T-helper 17 cell (primary cell): ENCODE data around the gene EXOC4. TPM values are rescaled to one million over a fixed set of nuclear protein-coding genes. Genes with fewer than 3 reads are reported as not detected.

ENCODE experiments used
- ATAC-seq: fragments of 150-1000 bp; cut with Tn5 transposase; 2 replicates; pipeline ENCODE4 v1.10.0; 2021; ENCODE audit warnings: mild to moderate bottlenecking, moderate library complexity
- DNase-seq, 3 donors: peaks; one replicate each; pipeline versions ENCODE4 v3.0.0 to v3.0.0-alpha.2; 2020 to 2021
- H3K9me3 ChIP-seq: one replicate; pipeline ENCODE4 v1.7.0; 2013; ENCODE audit warnings: low read length, mild to moderate bottlenecking; ENCODE audit not compliant: control insufficient read depth, poor library complexity, severe bottlenecking
- H3K27ac Mint-ChIP-seq: one replicate; pipeline ENCODE4 v1.8.0; 2022; ENCODE audit warnings: mild to moderate bottlenecking, moderate library complexity, mixed read lengths
- H3K27me3 Mint-ChIP-seq: one replicate; pipeline ENCODE4 v1.8.0; 2022; ENCODE audit warnings: mixed read lengths
- H3K36me3 Mint-ChIP-seq: one replicate; pipeline ENCODE4 v1.8.0; 2022; ENCODE audit warnings: low read depth, mixed read lengths
- H3K4me1 Mint-ChIP-seq: one replicate; pipeline ENCODE4 v1.8.0; 2022; ENCODE audit warnings: mild to moderate bottlenecking, mixed read lengths
- H3K4me3 Mint-ChIP-seq: one replicate; pipeline ENCODE4 v1.8.0; 2022; ENCODE audit warnings: mild to moderate bottlenecking, moderate library complexity, mixed read lengths
- total RNA-seq, 4 donors: library from RNA in 2 of 4; stranded (reverse) in 2 of 4; gene quantifications; one replicate each; pipeline ENCODE4 v1.2.3 and lab custom pipeline; 2022 to 2026

EXOC4 gene
- total RNA-seq, 2 donors from 2014 or later: 88.8 to 96.6 TPM

DNA sequence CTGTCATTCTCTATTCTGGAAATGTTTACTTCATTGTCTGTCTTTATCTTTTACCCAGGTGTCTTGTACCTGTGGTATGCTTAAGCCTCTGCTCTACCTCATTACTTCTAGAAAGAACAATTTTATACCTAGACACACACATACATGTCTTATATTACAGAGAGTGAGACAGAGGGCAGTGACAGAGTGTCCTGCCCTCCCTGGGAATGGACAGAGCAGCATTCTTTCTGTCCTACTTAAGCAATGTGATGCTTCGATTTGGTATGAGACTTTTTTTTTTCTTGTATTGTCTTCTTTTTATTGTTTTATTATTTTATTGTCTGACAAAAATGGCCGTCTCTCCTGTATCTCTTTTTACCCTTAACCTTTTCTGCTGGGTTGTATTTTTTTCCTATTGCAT, 286.1 kb downstream of the EXOC4 start:
- ATAC-seq: no peak
- DNase-seq: no peak
- no peak overlapping the region for H3K4me3 Mint-ChIP-seq

GRCh38 chr7:133540096-133540860, 287.4 kb downstream of the EXOC4 start:
- H3K27ac Mint-ChIP-seq: no peak overlapping the region
- peaks cover 6% of the 10 kb centered on the region for H3K4me1 Mint-ChIP-seq
- no peaks in the 10 kb centered on the region for H3K9me3 ChIP-seq
- DNase-seq (no peak), ATAC-seq (no peak)
- H3K36me3 Mint-ChIP-seq: peaks cover 5% of the 10 kb centered on the region
- H3K4me3 Mint-ChIP-seq: no peak overlapping the region
- H3K27me3 Mint-ChIP-seq: no peaks in the 10 kb centered on the region

More for the DNA sequence above, 286.1 kb downstream of the EXOC4 start:
- peaks cover 5% of the 10 kb centered on the region for H3K36me3 Mint-ChIP-seq
- no peaks in the 10 kb centered on the region for H3K9me3 ChIP-seq
- peaks cover 9% of the 10 kb centered on the region for H3K4me1 Mint-ChIP-seq
- no peaks in the 10 kb centered on the region for H3K27me3 Mint-ChIP-seq
- no peak overlapping the region for H3K27ac Mint-ChIP-seq

DNA sequence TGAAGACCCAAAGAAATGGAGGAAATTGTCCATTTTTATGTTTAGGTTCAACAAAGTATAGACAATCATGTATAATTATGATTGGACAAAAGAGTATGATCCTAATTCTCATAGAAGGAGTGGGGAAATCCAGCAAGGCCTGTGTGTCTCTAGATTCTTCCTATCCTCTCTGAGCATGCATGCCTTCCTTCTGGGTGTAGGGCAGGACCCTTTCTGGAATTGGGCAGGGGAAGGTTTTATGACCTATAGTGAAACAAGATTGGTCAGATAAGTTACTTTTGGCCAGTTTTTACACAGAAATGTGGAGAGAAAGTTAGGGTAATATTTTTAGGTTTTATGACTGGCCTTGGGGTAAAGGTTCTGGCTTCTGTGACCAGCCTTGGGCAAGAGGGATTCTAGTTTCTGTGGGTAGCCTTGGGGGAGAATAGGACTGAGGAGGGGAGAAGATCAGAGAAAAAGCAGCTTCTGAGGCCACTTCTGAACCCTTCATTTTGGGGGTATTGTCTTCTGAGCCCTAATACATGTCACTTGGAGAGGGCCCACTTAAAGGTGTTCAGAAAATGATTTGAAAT, 289.4 kb downstream of the EXOC4 start:
- peaks cover 4% of the 10 kb centered on the region for H3K4me1 Mint-ChIP-seq
- DNase-seq: no peak

GRCh38 chr7:133543657-133544056, 290.8 kb downstream of the EXOC4 start:
- H3K9me3 ChIP-seq: no peaks in the 10 kb centered on the region
- Mint-ChIP-seq H3K27ac (no peak overlapping the region), H3K27me3 (no peaks in the 10 kb centered on the region), H3K4me3 (no peak overlapping the region), H3K4me1 (peaks cover 4% of the 10 kb centered on the region), H3K36me3 (no peaks in the 10 kb centered on the region)
- DNase-seq (no peak), ATAC-seq (no peak)

More for the DNA sequence above, 289.4 kb downstream of the EXOC4 start:
- H3K9me3 ChIP-seq: no peaks in the 10 kb centered on the region
- H3K36me3 Mint-ChIP-seq: peaks cover 2% of the 10 kb centered on the region
- ATAC-seq: no peak
- H3K27ac Mint-ChIP-seq: no peak overlapping the region
- H3K4me3 Mint-ChIP-seq: no peak overlapping the region
- no peaks in the 10 kb centered on the region for H3K27me3 Mint-ChIP-seq

DNA sequence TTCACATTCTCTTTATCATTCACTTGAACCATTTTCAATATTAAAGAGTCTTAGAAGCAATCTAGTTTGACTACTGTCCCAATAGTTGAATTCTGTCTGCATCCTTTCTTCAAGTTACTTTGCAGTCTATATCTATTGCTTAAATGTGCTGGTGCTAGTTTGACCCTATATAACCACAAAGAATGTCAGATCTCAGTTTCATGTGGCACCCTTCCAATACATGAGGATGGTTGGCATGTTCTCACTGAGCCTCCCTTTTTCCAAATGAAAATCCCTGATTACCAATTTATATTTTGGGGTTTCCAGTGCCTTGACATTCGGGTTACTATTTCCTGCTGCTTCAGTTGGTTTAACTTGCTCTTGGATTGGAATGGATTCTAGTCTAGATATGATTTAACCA, 292.7 kb downstream of the EXOC4 start:
- ATAC-seq: no peak

GRCh38 chr7:133547981-133548380, 295.1 kb downstream of the EXOC4 start:
- no peaks in the 10 kb centered on the region for H3K9me3 ChIP-seq
- H3K27me3 Mint-ChIP-seq: no peaks in the 10 kb centered on the region
- H3K36me3 Mint-ChIP-seq: no peaks in the 10 kb centered on the region
- H3K4me3 Mint-ChIP-seq: no peak overlapping the region
- DNase-seq (no peak), ATAC-seq (no peak)
- no peak overlapping the region for H3K27ac Mint-ChIP-seq
- no peaks in the 10 kb centered on the region for H3K4me1 Mint-ChIP-seq

More for the DNA sequence above, 292.7 kb downstream of the EXOC4 start:
- H3K36me3 Mint-ChIP-seq: no peaks in the 10 kb centered on the region
- DNase-seq: no peak
- H3K27ac Mint-ChIP-seq: no peak overlapping the region
- no peak overlapping the region for H3K4me3 Mint-ChIP-seq
- no peaks in the 10 kb centered on the region for H3K4me1 Mint-ChIP-seq
- H3K27me3 Mint-ChIP-seq: no peaks in the 10 kb centered on the region
- no peaks in the 10 kb centered on the region for H3K9me3 ChIP-seq

DNA sequence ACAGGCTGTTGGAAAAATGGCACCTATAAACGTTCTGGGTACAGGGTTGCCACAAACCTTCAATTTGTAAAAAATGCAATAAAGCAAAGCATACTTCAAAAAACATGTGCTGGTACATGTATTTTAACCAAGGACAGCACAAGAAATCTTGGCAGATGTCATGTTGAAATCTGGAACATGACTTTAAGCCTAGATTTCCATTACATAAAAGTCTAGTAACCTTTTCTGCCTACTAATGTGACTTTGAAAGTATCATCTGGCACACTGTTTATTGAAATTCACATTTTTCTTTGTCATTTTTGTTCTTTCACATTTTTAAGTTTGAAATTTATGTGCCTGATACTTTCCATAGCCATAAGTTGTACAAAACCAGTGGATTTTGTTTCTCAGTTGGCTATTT, 296.8 kb downstream of the EXOC4 start:
- no peaks in the 10 kb centered on the region for H3K9me3 ChIP-seq
- no peak overlapping the region for H3K27ac Mint-ChIP-seq
- H3K4me3 Mint-ChIP-seq: no peak overlapping the region
- ATAC-seq (no peak), DNase-seq (no peak)
- no peaks in the 10 kb centered on the region for H3K27me3 Mint-ChIP-seq
- peaks cover 2% of the 10 kb centered on the region for H3K36me3 Mint-ChIP-seq
- H3K4me1 Mint-ChIP-seq: peaks cover 3% of the 10 kb centered on the region

DNA sequence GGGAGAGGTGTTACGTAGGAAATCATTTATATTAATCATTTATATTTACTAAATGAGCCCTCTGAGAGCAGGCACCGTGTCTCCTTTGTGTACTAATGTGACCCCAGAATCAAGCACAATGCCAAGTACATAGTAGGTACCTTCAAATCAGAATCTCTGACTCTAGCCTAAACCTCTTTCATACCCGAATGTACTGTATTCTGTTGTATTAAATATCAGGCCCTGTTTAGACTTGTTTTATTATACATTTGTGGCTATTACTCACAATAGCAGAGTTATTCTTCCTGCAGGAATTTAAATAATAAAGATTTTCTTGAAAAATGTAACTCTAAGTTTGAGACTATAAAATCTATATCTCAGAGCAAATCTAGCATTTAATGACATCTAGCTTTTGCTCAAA, 297.3 kb downstream of the EXOC4 start:
- peaks cover 3% of the 10 kb centered on the region for H3K4me1 Mint-ChIP-seq
- H3K9me3 ChIP-seq: no peaks in the 10 kb centered on the region
- no peak for ATAC-seq
- no peak overlapping the region for H3K27ac Mint-ChIP-seq
- H3K27me3 Mint-ChIP-seq: no peaks in the 10 kb centered on the region
- DNase-seq: no peak
- no peak overlapping the region for H3K4me3 Mint-ChIP-seq
- H3K36me3 Mint-ChIP-seq: peaks cover 2% of the 10 kb centered on the region

- no peaks in the 10 kb centered on the region for H3K9me3 ChIP-seq
- no peaks in the 10 kb centered on the region for H3K27me3 Mint-ChIP-seq
- H3K27ac Mint-ChIP-seq: no peak overlapping the region
- no peak for DNase-seq
- H3K4me3 Mint-ChIP-seq: no peak overlapping the region
- ATAC-seq: no peak
- H3K36me3 Mint-ChIP-seq: peaks cover 2% of the 10 kb centered on the region
- H3K4me1 Mint-ChIP-seq: peaks cover 3% of the 10 kb centered on the region
Observed at GRCh38 chr7:133550811-133551210, 297.9 kb downstream of the EXOC4 start.

DNA sequence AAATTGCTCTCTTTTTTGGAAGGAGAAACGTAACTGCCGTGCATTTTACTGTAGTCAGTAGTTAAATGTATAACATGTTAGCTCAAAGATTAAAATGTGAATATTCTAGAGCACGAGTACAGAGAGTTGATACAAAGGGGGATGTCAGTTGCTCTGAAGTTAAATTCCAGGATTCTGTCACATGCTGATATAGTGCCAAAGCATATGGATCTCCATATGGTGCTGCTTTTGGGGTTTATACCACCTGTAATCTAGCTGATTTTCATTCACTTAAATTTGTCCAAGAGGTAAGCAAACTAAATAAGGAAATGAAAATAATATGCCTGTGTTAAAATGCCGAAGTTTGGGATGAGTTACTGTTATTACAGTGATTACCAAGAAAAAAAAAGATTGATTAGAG, 298.6 kb downstream of the EXOC4 start:
- H3K9me3 ChIP-seq: no peaks in the 10 kb centered on the region
- no peak overlapping the region for H3K4me3 Mint-ChIP-seq
- H3K36me3 Mint-ChIP-seq: peaks cover 2% of the 10 kb centered on the region
- DNase-seq (no peak), ATAC-seq (no peak)
- H3K27me3 Mint-ChIP-seq: no peaks in the 10 kb centered on the region
- peaks cover 9% of the 10 kb centered on the region for H3K4me1 Mint-ChIP-seq
- H3K27ac Mint-ChIP-seq: no peak overlapping the region

GRCh38 chr7:133552079-133552478, 299.2 kb downstream of the EXOC4 start:
- no peak for DNase-seq
- Mint-ChIP-seq H3K27me3 (no peaks in the 10 kb centered on the region), H3K4me1 (peaks cover 12% of the 10 kb centered on the region), H3K36me3 (peaks cover 2% of the 10 kb centered on the region), H3K27ac (no peak overlapping the region), H3K4me3 (no peak overlapping the region)
- ATAC-seq: no peak
- no peaks in the 10 kb centered on the region for H3K9me3 ChIP-seq

GRCh38 chr7:133554330-133554729, 301.5 kb downstream of the EXOC4 start:
- H3K27me3 Mint-ChIP-seq: no peaks in the 10 kb centered on the region
- no peak for DNase-seq
- H3K4me1 Mint-ChIP-seq: peaks cover 12% of the 10 kb centered on the region
- peaks cover 2% of the 10 kb centered on the region for H3K36me3 Mint-ChIP-seq
- ATAC-seq: no peak
- no peak overlapping the region for H3K4me3 Mint-ChIP-seq
- H3K9me3 ChIP-seq: no peaks in the 10 kb centered on the region
- no peak overlapping the region for H3K27ac Mint-ChIP-seq

GRCh38 chr7:133556048-133556447, 303.2 kb downstream of the EXOC4 start:
- peaks cover 12% of the 10 kb centered on the region for H3K4me1 Mint-ChIP-seq
- H3K36me3 Mint-ChIP-seq: peaks cover 2% of the 10 kb centered on the region
- no peak for DNase-seq
- no peak overlapping the region for H3K27ac Mint-ChIP-seq
- H3K4me3 Mint-ChIP-seq: no peak overlapping the region
- H3K9me3 ChIP-seq: no peaks in the 10 kb centered on the region
- no peak for ATAC-seq
- H3K27me3 Mint-ChIP-seq: no peaks in the 10 kb centered on the region

DNA sequence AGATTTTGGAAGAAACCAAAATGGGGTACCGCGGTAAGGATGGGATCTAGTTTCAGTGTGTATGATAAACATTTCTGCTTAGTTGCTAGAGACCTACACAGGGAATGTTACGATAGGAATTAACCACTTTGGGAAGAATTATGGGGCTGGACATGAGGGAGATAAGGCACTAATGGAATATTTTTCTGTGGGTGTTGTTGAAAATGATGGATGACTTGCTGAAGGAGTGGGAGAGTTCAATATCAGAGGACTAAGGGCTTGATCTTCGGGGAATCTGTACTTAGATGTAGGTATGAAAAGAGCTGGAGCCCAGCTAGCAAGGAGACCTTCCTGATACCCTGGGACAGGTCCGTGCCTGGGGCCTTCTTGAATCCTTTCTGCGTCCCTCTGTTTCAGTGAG, 303.7 kb downstream of the EXOC4 start:
- H3K9me3 ChIP-seq: no peaks in the 10 kb centered on the region
- peaks cover 12% of the 10 kb centered on the region for H3K4me1 Mint-ChIP-seq
- ATAC-seq: no peak

More for the DNA sequence above, 303.7 kb downstream of the EXOC4 start:
- Mint-ChIP-seq H3K4me3 (no peak overlapping the region), H3K36me3 (peaks cover 3% of the 10 kb centered on the region), H3K27ac (no peak overlapping the region), H3K27me3 (no peaks in the 10 kb centered on the region)
- no peak for DNase-seq
